ENCODE measurements around the gene ARPC1B. TPM values are rescaled to one million over a fixed set of nuclear protein-coding genes. Genes with fewer than 3 reads are reported as not detected.

The ARPC1B gene
- polyA plus RNA-seq, 1 of the 3 experiments (the other 2 are of a cell fraction) = 836 TPM

DNA sequence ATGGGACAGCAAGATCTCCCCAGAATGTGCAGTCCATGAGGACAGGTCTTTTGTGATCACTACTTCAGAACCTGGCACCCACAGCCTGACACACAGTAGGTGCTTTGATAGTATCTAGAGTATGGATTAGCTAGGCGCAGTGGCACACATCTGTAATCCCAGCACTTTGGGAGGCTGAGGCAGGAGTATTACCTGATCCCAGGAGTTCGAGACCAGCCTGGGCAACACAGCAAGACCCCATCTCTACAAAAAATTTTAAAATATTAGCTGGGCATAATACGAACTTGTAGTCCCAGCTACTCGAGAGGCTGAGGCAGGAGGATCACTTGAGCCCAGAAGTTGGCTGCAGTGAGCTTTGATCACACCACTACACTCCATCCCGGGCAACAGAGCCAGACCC lies 22.3 kb upstream of the ARPC1B start:
- WGBS (ENCODE audit: low lambda C conversion rate) = 94% methylated on average over 5 of the region's 5 CpGs
- CTCF ChIA-PET = interaction anchor here (1.8 kb wide), 1 partner anchor 14 kb away, joined by 5 read pairs; no protein-coding TSS in a partner anchor
- Histone ChIP-seq H3K4me3 (ENCODE audit: low read depth in 2 of 2, low read length in 1 of 2) (no peak overlapping the region), H3F3A (replicated peaks; ENCODE audit: insufficient read depth) (no peaks in the 10 kb centered on the region), H3K9me3 (no peaks in the 10 kb centered on the region), H3K9ac (no peak overlapping the region), H3K27me3 (ENCODE audit: insufficient read depth) (no peaks in the 10 kb centered on the region), H3K36me3 (replicated peaks in 1 of 2; ENCODE audit: control insufficient read depth in 1 of 2, insufficient read depth in 2 of 2, low read length in 1 of 2) (peaks cover 44 to 68% of the 10 kb centered on the region in 2 experiments), H2AFZ (ENCODE audit: low read depth) (no peak overlapping the region), H3K79me2 (ENCODE audit: insufficient read depth) (peaks cover 6% of the 10 kb centered on the region; the same call in 1 of the 2 replicates), H4K20me1 (ENCODE audit: insufficient read depth) (no peaks in the 10 kb centered on the region), H3K4me2 (no peak overlapping the region), H3K4me1 (ENCODE audit: control insufficient read depth in 1 of 2, insufficient read depth in 2 of 2, low read depth in 1 of 2, low read length in 1 of 2) (no peaks in the 10 kb centered on the region), H3K27ac (ENCODE audit: low read depth in 2 of 2, low read length in 1 of 2) (no peak overlapping the region), H3K9me2 (no peaks in the 10 kb centered on the region)
- TF ChIP-seq MEF2A (IDR thresholded peaks at IDR 0.05; ENCODE audit: borderline replicate concordance, low read depth) (no peak), JUND (IDR thresholded peaks at IDR 0.05) (no peak), GATA2 (CRISPR knock-in tag; IDR thresholded peaks at IDR 0.05) (no peak), GABPA (IDR thresholded peaks at IDR 0.05; ENCODE audit: low read depth) (no peak), NFIC (IDR thresholded peaks at IDR 0.05; ENCODE audit: borderline replicate concordance) (no peak), RCOR1 (IDR thresholded peaks at IDR 0.05; ENCODE audit: low read length) (no peak), FOXM1 (IDR thresholded peaks at IDR 0.05; ENCODE audit: low read depth) (no peak), MXI1 (IDR thresholded peaks at IDR 0.05; ENCODE audit: low read depth, low read length) (no peak), POLR2AphosphoS5 (IDR thresholded peaks at IDR 0.05; ENCODE audit: low read depth, low read length) (no peak), ELF1 (IDR thresholded peaks at IDR 0.05) (no peak), FOXJ3 (CRISPR knock-in tag; IDR thresholded peaks at IDR 0.05) (no peak)
- TF ChIP-seq, protein P1, sequence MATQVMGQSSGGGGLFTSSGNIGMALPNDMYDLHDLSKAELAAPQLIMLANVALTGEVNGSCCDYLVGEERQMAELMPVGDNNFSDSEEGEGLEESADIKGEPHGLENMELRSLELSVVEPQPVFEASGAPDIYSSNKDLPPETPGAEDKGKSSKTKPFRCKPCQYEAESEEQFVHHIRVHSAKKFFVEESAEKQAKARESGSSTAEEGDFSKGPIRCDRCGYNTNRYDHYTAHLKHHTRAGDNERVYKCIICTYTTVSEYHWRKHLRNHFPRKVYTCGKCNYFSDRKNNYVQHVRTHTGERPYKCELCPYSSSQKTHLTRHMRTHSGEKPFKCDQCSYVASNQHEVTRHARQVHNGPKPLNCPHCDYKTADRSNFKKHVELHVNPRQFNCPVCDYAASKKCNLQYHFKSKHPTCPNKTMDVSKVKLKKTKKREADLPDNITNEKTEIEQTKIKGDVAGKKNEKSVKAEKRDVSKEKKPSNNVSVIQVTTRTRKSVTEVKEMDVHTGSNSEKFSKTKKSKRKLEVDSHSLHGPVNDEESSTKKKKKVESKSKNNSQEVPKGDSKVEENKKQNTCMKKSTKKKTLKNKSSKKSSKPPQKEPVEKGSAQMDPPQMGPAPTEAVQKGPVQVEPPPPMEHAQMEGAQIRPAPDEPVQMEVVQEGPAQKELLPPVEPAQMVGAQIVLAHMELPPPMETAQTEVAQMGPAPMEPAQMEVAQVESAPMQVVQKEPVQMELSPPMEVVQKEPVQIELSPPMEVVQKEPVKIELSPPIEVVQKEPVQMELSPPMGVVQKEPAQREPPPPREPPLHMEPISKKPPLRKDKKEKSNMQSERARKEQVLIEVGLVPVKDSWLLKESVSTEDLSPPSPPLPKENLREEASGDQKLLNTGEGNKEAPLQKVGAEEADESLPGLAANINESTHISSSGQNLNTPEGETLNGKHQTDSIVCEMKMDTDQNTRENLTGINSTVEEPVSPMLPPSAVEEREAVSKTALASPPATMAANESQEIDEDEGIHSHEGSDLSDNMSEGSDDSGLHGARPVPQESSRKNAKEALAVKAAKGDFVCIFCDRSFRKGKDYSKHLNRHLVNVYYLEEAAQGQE (IDR thresholded peaks at IDR 0.05; ENCODE audit: low read depth, low read length) = no peak
- TF ChIP-seq, protein P2, sequence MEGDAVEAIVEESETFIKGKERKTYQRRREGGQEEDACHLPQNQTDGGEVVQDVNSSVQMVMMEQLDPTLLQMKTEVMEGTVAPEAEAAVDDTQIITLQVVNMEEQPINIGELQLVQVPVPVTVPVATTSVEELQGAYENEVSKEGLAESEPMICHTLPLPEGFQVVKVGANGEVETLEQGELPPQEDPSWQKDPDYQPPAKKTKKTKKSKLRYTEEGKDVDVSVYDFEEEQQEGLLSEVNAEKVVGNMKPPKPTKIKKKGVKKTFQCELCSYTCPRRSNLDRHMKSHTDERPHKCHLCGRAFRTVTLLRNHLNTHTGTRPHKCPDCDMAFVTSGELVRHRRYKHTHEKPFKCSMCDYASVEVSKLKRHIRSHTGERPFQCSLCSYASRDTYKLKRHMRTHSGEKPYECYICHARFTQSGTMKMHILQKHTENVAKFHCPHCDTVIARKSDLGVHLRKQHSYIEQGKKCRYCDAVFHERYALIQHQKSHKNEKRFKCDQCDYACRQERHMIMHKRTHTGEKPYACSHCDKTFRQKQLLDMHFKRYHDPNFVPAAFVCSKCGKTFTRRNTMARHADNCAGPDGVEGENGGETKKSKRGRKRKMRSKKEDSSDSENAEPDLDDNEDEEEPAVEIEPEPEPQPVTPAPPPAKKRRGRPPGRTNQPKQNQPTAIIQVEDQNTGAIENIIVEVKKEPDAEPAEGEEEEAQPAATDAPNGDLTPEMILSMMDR (IDR thresholded peaks at IDR 0.05) = no peak
- TF ChIP-seq, protein P3, sequence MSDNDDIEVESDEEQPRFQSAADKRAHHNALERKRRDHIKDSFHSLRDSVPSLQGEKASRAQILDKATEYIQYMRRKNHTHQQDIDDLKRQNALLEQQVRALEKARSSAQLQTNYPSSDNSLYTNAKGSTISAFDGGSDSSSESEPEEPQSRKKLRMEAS (IDR thresholded peaks at IDR 0.05; ENCODE audit: low read depth) = no peak
- no peak for DNase-seq
- POLR2A ChIA-PET = no interaction called here

Data from SK-N-SH (cell line).